SK-N-MC (cell line): ENCODE data around the gene EPG5.

Experiments used
- DNase-seq: peaks from one replicate; pipeline ENCODE4 v3.0.0-alpha.2; 2011; ENCODE audit warnings: low read depth, low spot score
- H3K27ac ChIP-seq: fragments of 200-600 bp; sonication (generic); 2 replicates; pipeline ENCODE4 v1.5.1; 2016; ENCODE audit warnings: mixed run types
- H3K36me3 ChIP-seq: fragments of 200-600 bp; sonication (generic); 2 replicates; pipeline ENCODE4 v1.6.1; 2017; ENCODE audit warnings: antibody characterized with exemption, low read length, mixed read lengths; ENCODE audit not compliant: insufficient read depth
- H3K4me3 ChIP-seq: fragments of 200-600 bp; sonication (generic); 2 replicates; pipeline ENCODE4 v1.5.1; 2016
- H3K9ac ChIP-seq: fragments of 200-600 bp; sonication (generic); 2 replicates; pipeline ENCODE4 v1.8.0; 2017; ENCODE audit warnings: mixed run types, mixed read lengths; ENCODE audit not compliant: insufficient read length
- H3K9me3 ChIP-seq: fragments of 200-600 bp; sonication (generic); 2 replicates; pipeline ENCODE4 v1.6.1; 2017; ENCODE audit warnings: low read depth, mild to moderate bottlenecking, antibody characterized with exemption, low read length, moderate library complexity, mixed read lengths
- EZH2 ChIP-seq: fragments of 200-600 bp; sonication (generic); IDR thresholded peaks from one replicate; pipeline ENCODE4 v1.6.1; 2017; ENCODE audit warnings: antibody characterized with exemption
- FOXP2 ChIP-seq: optimal IDR thresholded peaks from 2 replicates; pipeline ENCODE3; 2011; ENCODE audit warnings: mild to moderate bottlenecking, moderate library complexity; ENCODE audit not compliant: insufficient read depth; ENCODE audit errors: extremely low read length, control extremely low read depth
- POLR2AphosphoS5 ChIP-seq: IDR thresholded peaks from 2 replicates; pipeline ENCODE4 v1.6.1; 2012; ENCODE audit warnings: mild to moderate bottlenecking, low read depth, low read length, borderline replicate concordance

EPG5 gene

GRCh38 chr18:45876161-45876560 is 91.0 kb downstream of the EPG5 start:
- peaks cover 11% of the 10 kb centered on the region; the same call in 1 of the 2 replicates for H3K36me3 ChIP-seq
- H3K27ac ChIP-seq, result no peak overlapping the region
- TF ChIP-seq FOXP2 (no peak), EZH2 (no peak), POLR2AphosphoS5 (no peak)
- no peak overlapping the region for H3K9ac ChIP-seq
- no peak for DNase-seq
- H3K9me3 ChIP-seq, result no peaks in the 10 kb centered on the region
- no peak overlapping the region for H3K4me3 ChIP-seq

GRCh38 chr18:45874491-45875184 is 92.5 kb downstream of the EPG5 start:
- peaks cover 11% of the 10 kb centered on the region; the same call in 1 of the 2 replicates for H3K36me3 ChIP-seq
- H3K9ac ChIP-seq, result no peak overlapping the region
- no peak overlapping the region for H3K27ac ChIP-seq
- H3K4me3 ChIP-seq, result no peak overlapping the region
- TF ChIP-seq EZH2 (no peak), POLR2AphosphoS5 (no peak), FOXP2 (no peak)
- no peak for DNase-seq
- no peaks in the 10 kb centered on the region for H3K9me3 ChIP-seq

- Histone ChIP-seq H3K4me3 (no peak overlapping the region), H3K9me3 (no peaks in the 10 kb centered on the region), H3K27ac (no peak overlapping the region), H3K9ac (no peak overlapping the region), H3K36me3 (peaks cover 13% of the 10 kb centered on the region; the same call in 1 of the 2 replicates)
- TF ChIP-seq FOXP2 (no peak), POLR2AphosphoS5 (no peak), EZH2 (no peak)
- no peak for DNase-seq
Measured at GRCh38 chr18:45871431-45872084, 95.6 kb downstream of the EPG5 start.

- H3K27ac ChIP-seq, result no peak overlapping the region
- no peaks in the 10 kb centered on the region for H3K9me3 ChIP-seq
- H3K9ac ChIP-seq, result no peak overlapping the region
- H3K36me3 ChIP-seq, result peaks cover 18% of the 10 kb centered on the region; the same call in 1 of the 2 replicates
- TF ChIP-seq POLR2AphosphoS5 (no peak), EZH2 (no peak), FOXP2 (no peak)
- H3K4me3 ChIP-seq, result no peak overlapping the region
- no peak for DNase-seq
Measured at GRCh38 chr18:45870419-45870818, 96.7 kb downstream of the EPG5 start.

GRCh38 chr18:45865466-45865865 is 101.7 kb downstream of the EPG5 start:
- no peak for TF ChIP-seq FOXP2
- no peak for TF ChIP-seq POLR2AphosphoS5

GRCh38 chr18:45864081-45864480 is 103.0 kb downstream of the EPG5 start:
- DNase-seq, result no peak
- Histone ChIP-seq H3K9me3 (no peaks in the 10 kb centered on the region), H3K36me3 (peaks cover 30% of the 10 kb centered on the region), H3K27ac (no peak overlapping the region), H3K9ac (no peak overlapping the region), H3K4me3 (no peak overlapping the region)
- TF ChIP-seq POLR2AphosphoS5 (no peak), FOXP2 (no peak), EZH2 (no peak)

More at GRCh38 chr18:45865466-45865865, 101.7 kb downstream of the EPG5 start:
- no peaks in the 10 kb centered on the region for H3K9me3 ChIP-seq
- H3K4me3 ChIP-seq, result no peak overlapping the region
- no peak overlapping the region for H3K9ac ChIP-seq
- H3K27ac ChIP-seq, result no peak overlapping the region
- DNase-seq, result no peak
- H3K36me3 ChIP-seq, result peaks cover 30% of the 10 kb centered on the region

- no peak for DNase-seq
- TF ChIP-seq FOXP2 (no peak), EZH2 (no peak), POLR2AphosphoS5 (no peak)
- Histone ChIP-seq H3K27ac (no peak overlapping the region), H3K9ac (no peak overlapping the region), H3K9me3 (no peaks in the 10 kb centered on the region), H3K36me3 (peaks cover 31% of the 10 kb centered on the region), H3K4me3 (no peak overlapping the region)
Measured at GRCh38 chr18:45863469-45863868, 103.7 kb downstream of the EPG5 start.

- no peak overlapping the region for H3K4me3 ChIP-seq
- H3K36me3 ChIP-seq, result peaks cover 39% of the 10 kb centered on the region
- H3K9ac ChIP-seq, result no peak overlapping the region
- DNase-seq, result no peak
- no peaks in the 10 kb centered on the region for H3K9me3 ChIP-seq
- no peak overlapping the region for H3K27ac ChIP-seq
- no peak for TF ChIP-seq FOXP2
- no peak for TF ChIP-seq EZH2
- no peak for TF ChIP-seq POLR2AphosphoS5
Measured at GRCh38 chr18:45861926-45862325, 105.2 kb downstream of the EPG5 start.

GRCh38 chr18:45860971-45861370 is 106.2 kb downstream of the EPG5 start:
- Histone ChIP-seq H3K36me3 (peaks cover 39% of the 10 kb centered on the region), H3K4me3 (no peak overlapping the region), H3K9ac (no peak overlapping the region), H3K9me3 (no peaks in the 10 kb centered on the region), H3K27ac (no peak overlapping the region)
- TF ChIP-seq EZH2, result no peak
- TF ChIP-seq FOXP2, result no peak
- no peak for TF ChIP-seq POLR2AphosphoS5
- DNase-seq, result no peak
